ENCODE measurements around the gene PDE11A. TPM values are rescaled to one million over a fixed set of nuclear protein-coding genes. Genes with fewer than 3 reads are reported as not detected.

Gene PDE11A
- total and polyA plus RNA-seq, 4 experiments from 2014 or later: not detected

DNA sequence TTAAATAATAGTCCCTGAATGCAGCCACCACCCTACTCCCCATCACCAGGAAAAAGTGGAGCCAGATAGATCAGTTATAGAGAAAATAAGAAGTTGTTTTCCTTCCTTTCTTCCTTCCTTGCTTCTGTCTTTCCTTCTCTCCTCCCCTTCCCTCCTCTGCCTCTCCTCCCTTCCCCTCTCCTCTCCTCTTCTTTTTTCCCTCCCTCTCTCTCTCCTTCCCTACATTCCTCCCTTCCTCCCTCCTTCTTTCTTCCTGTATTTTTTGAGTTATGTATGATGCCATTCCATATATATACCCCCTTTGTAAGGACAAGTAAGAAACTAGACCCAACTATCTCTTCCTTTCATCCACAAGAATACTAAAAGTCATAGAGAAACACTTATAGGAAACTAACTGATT, 414.3 kb downstream of the PDE11A start:
- no peaks in the 10 kb centered on the region for H3K27me3 ChIP-seq (ENCODE audit: insufficient read depth, low read length)
- H3K27me3 Mint-ChIP-seq: peaks cover 9 to 31% of the 10 kb centered on the region in 2 donors
- no peak overlapping the region for H3K4me3 Mint-ChIP-seq
- CTCF ChIA-PET (ENCODE audit: partially characterized antibody): no interaction called here
- H3K36me3 Mint-ChIP-seq: no peaks in the 10 kb centered on the region
- no peak overlapping the region for H3K27ac Mint-ChIP-seq
- no peak overlapping the region for H3K27ac ChIP-seq (ENCODE audit: low read depth, low read length)
- no peaks in the 10 kb centered on the region for H3K9me3 ChIP-seq (ENCODE audit: control insufficient read depth in 1 of 2, low read length in 2 of 2)
- no peaks in the 10 kb centered on the region for H3K36me3 ChIP-seq (ENCODE audit: insufficient read depth, low read length)
- no peaks in the 10 kb centered on the region for H3K4me1 Mint-ChIP-seq
- intact Hi-C loops (cut with micrococcal nuclease): no loop called here
- no peak overlapping the region for H3K4me3 ChIP-seq (ENCODE audit: low read length in 2 of 2)
- H3K9me3 Mint-ChIP-seq: no peaks in the 10 kb centered on the region
- no peak for DNase-seq
- POLR2A ChIA-PET (ENCODE audit: partially characterized antibody): no interaction called here
- H3K4me1 ChIP-seq (ENCODE audit: insufficient read depth, low read length): no peaks in the 10 kb centered on the region

DNA sequence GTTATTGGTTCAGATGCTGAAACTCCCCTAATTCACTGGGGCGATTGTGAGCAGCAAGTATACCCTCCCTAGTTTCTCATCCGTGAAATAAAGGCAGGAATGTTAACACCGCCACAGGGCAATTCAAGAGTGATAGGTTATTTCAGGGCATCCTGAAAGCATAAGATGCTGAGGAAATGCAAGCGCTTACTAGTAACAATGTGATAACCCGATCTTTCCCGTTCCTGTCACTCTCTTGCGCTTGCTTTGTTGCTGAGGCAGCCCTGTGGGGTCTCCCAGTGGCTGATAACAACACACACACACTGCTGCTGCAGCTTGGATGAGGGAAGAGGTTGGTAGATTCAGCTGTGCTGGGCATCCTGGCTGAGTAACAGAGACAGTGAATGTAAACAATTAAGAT, 420.7 kb downstream of the PDE11A start:
- POLR2A ChIA-PET (ENCODE audit: partially characterized antibody): interaction anchor here (0.5 kb wide), 1 partner anchor 25 kb away, joined by 4 read pairs; no protein-coding TSS in a partner anchor
- H3K27me3 Mint-ChIP-seq: peaks cover 13 to 30% of the 10 kb centered on the region in 2 donors
- no peak overlapping the region for H3K27ac Mint-ChIP-seq
- H3K4me3 Mint-ChIP-seq: no peak overlapping the region
- no peaks in the 10 kb centered on the region for H3K4me1 Mint-ChIP-seq
- DNase-seq: no peak
- H3K36me3 ChIP-seq (ENCODE audit: insufficient read depth, low read length): no peaks in the 10 kb centered on the region
- no peak overlapping the region for H3K27ac ChIP-seq (ENCODE audit: low read depth, low read length)
- no peak overlapping the region for H3K4me3 ChIP-seq (ENCODE audit: low read length in 2 of 2)
- CTCF ChIA-PET (ENCODE audit: partially characterized antibody): no interaction called here
- intact Hi-C loops (cut with micrococcal nuclease): no loop called here
- no peaks in the 10 kb centered on the region for H3K4me1 ChIP-seq (ENCODE audit: insufficient read depth, low read length)
- H3K27me3 ChIP-seq (ENCODE audit: insufficient read depth, low read length): no peaks in the 10 kb centered on the region
- H3K9me3 ChIP-seq (ENCODE audit: control insufficient read depth in 1 of 2, low read length in 2 of 2): no peaks in the 10 kb centered on the region
- H3K36me3 Mint-ChIP-seq: no peaks in the 10 kb centered on the region
- no peaks in the 10 kb centered on the region for H3K9me3 Mint-ChIP-seq

DNA sequence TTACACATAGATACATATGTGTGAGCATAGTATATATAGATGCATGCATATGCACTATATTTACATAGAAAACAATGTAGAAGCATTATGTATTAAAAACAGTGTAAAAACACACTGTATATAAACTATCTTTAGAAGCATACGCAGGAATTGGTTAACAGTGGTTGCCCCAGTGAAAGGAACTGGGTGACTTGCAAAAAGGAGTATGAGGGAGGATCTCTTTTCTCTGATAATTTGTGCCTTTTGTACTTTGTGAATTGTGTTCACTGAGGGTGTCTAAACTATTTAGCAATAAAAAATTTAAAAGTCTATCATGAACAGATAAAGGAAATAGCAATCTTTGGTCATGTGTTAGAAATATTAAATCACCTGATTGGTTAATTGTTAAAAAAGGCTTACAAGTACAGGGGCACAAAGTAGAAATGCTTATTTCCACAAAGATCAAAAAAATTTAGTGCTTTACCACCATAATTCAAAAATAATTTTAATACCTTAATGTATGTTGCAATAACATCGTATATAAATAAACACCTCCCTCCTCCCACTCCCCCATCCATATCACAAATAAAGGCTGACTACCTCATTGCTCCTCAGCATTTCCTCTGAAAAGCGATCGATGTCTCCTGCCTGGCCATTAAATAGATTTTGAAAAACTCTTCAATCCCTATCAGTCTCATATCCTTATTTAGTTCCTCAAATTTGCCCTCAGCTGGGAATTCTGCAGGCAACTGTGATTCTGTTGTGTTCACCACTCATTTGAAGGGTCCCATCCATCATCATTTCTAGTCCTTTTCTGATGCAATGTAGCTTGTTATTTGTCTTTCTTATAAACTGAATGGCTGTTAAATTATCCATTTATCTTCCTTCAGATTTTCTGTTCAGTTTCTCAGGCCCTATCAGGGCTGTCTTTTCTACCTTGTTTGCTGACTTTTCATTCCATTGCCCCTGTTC, 422.7 kb downstream of the PDE11A start:
- H3K36me3 Mint-ChIP-seq: no peaks in the 10 kb centered on the region
- Histone ChIP-seq H3K36me3 (ENCODE audit: insufficient read depth, low read length) (no peaks in the 10 kb centered on the region), H3K27ac (ENCODE audit: low read depth, low read length) (no peak overlapping the region), H3K4me3 (ENCODE audit: low read length in 2 of 2) (no peak overlapping the region), H3K9me3 (ENCODE audit: control insufficient read depth in 1 of 2, low read length in 2 of 2) (no peaks in the 10 kb centered on the region), H3K27me3 (ENCODE audit: insufficient read depth, low read length) (no peaks in the 10 kb centered on the region), H3K4me1 (ENCODE audit: insufficient read depth, low read length) (no peaks in the 10 kb centered on the region)
- no peak overlapping the region for H3K27ac Mint-ChIP-seq
- no peak overlapping the region for H3K4me3 Mint-ChIP-seq
- H3K27me3 Mint-ChIP-seq: peaks cover 10 to 26% of the 10 kb centered on the region in 2 donors
- intact Hi-C loops (cut with micrococcal nuclease): no loop called here
- ChIA-PET CTCF (ENCODE audit: partially characterized antibody) (no interaction called here), POLR2A (ENCODE audit: partially characterized antibody) (interaction anchor here (1.3 kb wide), 1 partner anchor 98 kb away, joined by 3 read pairs; a partner anchor contains a TSS)
- DNase-seq: no peak
- H3K4me1 Mint-ChIP-seq: no peaks in the 10 kb centered on the region
- H3K9me3 Mint-ChIP-seq: no peaks in the 10 kb centered on the region

DNA sequence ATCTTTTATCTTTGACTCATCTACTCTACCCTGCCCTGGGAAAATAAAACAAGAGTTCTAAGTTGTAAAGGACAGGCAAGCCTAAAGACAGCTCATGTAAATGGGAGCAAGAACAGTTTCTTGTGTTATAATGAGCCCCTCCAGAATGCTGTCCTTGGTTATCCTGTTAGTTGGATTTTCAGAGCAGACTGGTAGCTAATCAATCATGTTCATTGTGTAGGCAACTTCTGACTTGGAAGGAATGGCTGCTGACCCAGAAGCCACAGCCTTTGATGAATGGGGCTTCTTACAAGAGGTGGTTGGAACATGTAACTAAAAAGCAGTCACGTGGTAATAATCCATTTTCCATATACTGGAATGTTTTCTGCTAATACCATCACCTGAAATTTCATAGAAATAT, 425.8 kb downstream of the PDE11A start:
- H3K36me3 Mint-ChIP-seq: no peaks in the 10 kb centered on the region
- no peaks in the 10 kb centered on the region for H3K4me1 Mint-ChIP-seq
- H3K4me3 ChIP-seq (ENCODE audit: low read length in 2 of 2): no peak overlapping the region
- no peaks in the 10 kb centered on the region for H3K4me1 ChIP-seq (ENCODE audit: insufficient read depth, low read length)
- H3K4me3 Mint-ChIP-seq: no peak overlapping the region
- H3K9me3 ChIP-seq (ENCODE audit: control insufficient read depth in 1 of 2, low read length in 2 of 2): no peaks in the 10 kb centered on the region
- no peaks in the 10 kb centered on the region for H3K27me3 ChIP-seq (ENCODE audit: insufficient read depth, low read length)
- DNase-seq: no peak
- H3K27ac Mint-ChIP-seq: no peak overlapping the region
- ChIA-PET POLR2A (ENCODE audit: partially characterized antibody) (interaction anchor here (0.7 kb wide), 1 partner anchor 226 kb away, joined by 3 read pairs; no protein-coding TSS in a partner anchor), CTCF (ENCODE audit: partially characterized antibody) (no interaction called here)
- no peaks in the 10 kb centered on the region for H3K36me3 ChIP-seq (ENCODE audit: insufficient read depth, low read length)
- intact Hi-C loops (cut with micrococcal nuclease): no loop called here
- H3K9me3 Mint-ChIP-seq: peaks cover 0 to 5% (median 0%) of the 10 kb centered on the region in 8 donors
- H3K27me3 Mint-ChIP-seq: peaks cover 10 to 11% of the 10 kb centered on the region in 2 donors
- no peak overlapping the region for H3K27ac ChIP-seq (ENCODE audit: low read depth, low read length)

DNA sequence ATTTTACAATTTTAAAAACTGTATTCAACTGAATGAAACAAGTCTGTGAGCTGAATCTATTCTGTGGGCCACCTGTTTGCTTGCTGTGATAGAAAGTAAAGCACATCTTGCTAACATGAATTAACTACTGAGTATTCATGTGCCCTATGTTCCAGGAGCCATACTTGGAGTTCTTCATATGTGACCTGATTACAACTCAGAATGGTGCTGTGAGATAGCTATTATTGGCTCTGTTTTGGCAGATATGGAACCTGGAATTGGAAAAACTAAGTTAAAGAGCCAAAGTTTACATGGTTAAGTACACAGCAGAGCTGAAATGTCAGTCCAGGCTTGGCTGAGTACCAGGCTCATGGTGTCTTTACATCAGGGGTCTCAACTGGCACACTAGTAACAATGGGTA, 426.3 kb downstream of the PDE11A start:
- no peaks in the 10 kb centered on the region for H3K4me1 ChIP-seq (ENCODE audit: insufficient read depth, low read length)
- H3K27ac ChIP-seq (ENCODE audit: low read depth, low read length): no peak overlapping the region
- H3K27me3 ChIP-seq (ENCODE audit: insufficient read depth, low read length): no peaks in the 10 kb centered on the region
- H3K4me3 Mint-ChIP-seq: no peak overlapping the region
- H3K9me3 Mint-ChIP-seq: peaks cover 0 to 5% (median 0%) of the 10 kb centered on the region in 8 donors
- H3K36me3 Mint-ChIP-seq: no peaks in the 10 kb centered on the region
- no peak for DNase-seq
- ChIA-PET CTCF (ENCODE audit: partially characterized antibody) (no interaction called here), POLR2A (ENCODE audit: partially characterized antibody) (no interaction called here)
- H3K9me3 ChIP-seq (ENCODE audit: control insufficient read depth in 1 of 2, low read length in 2 of 2): no peaks in the 10 kb centered on the region
- no peaks in the 10 kb centered on the region for H3K36me3 ChIP-seq (ENCODE audit: insufficient read depth, low read length)
- intact Hi-C loops (cut with micrococcal nuclease): no loop called here
- H3K4me1 Mint-ChIP-seq: no peaks in the 10 kb centered on the region
- no peak overlapping the region for H3K4me3 ChIP-seq (ENCODE audit: low read length in 2 of 2)
- no peak overlapping the region for H3K27ac Mint-ChIP-seq
- H3K27me3 Mint-ChIP-seq: peaks cover 9 to 10% of the 10 kb centered on the region in 2 donors

DNA sequence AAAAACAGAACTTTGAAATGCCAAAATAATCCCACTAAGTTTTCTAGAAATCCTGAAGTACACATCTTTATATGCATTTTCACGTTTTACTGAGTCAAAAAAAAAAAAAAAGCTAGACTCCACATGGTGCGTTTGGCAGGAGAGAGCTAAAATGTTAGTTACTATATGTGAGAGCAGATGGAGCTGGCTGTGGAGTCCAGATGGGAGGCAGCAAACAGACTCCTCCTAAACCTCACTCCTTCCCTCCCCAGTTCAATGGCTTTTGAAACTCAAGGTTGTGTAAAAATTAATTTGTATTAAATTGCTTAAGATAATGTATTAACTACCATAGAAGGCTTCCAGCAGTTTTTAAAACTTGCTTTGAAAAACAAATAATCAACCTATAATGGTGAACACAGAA, 431.2 kb downstream of the PDE11A start:
- Histone ChIP-seq H3K4me3 (ENCODE audit: low read length in 2 of 2) (no peak overlapping the region), H3K36me3 (ENCODE audit: insufficient read depth, low read length) (no peaks in the 10 kb centered on the region), H3K27ac (ENCODE audit: low read depth, low read length) (no peak overlapping the region), H3K27me3 (ENCODE audit: insufficient read depth, low read length) (no peaks in the 10 kb centered on the region), H3K4me1 (ENCODE audit: insufficient read depth, low read length) (no peaks in the 10 kb centered on the region), H3K9me3 (ENCODE audit: control insufficient read depth in 1 of 2, low read length in 2 of 2) (no peaks in the 10 kb centered on the region)
- no peak for DNase-seq
- ChIA-PET CTCF (ENCODE audit: partially characterized antibody) (no interaction called here), POLR2A (ENCODE audit: partially characterized antibody) (no interaction called here)
- intact Hi-C loops (cut with micrococcal nuclease): no loop called here
- H3K4me3 Mint-ChIP-seq: no peak overlapping the region
- H3K4me1 Mint-ChIP-seq: no peaks in the 10 kb centered on the region
- H3K36me3 Mint-ChIP-seq: no peaks in the 10 kb centered on the region
- H3K9me3 Mint-ChIP-seq: peaks cover 0 to 5% (median 0%) of the 10 kb centered on the region in 8 donors
- peaks cover 5 to 19% of the 10 kb centered on the region in 2 donors for H3K27me3 Mint-ChIP-seq
- no peak overlapping the region for H3K27ac Mint-ChIP-seq

DNA sequence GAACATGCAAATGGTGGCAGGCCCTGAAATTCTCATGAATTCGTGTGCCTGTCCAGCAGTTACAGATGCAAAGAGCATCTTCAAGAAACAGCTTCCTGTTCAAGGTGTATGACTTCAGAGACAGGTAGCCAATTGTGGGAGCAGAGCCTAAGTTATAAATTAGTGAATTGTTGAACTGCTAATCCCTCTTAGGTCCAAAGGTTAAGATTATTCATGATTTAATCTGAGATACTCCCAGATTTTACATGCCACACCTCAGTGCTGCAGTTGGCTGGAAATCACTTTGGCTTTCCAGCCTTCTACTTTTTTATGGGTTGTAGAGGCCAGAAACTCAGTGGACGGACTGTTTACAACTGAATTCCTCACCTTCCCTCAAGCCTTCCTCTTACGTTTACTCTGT, 432.2 kb downstream of the PDE11A start:
- CTCF ChIA-PET (ENCODE audit: partially characterized antibody): no interaction called here
- no peaks in the 10 kb centered on the region for H3K36me3 ChIP-seq (ENCODE audit: insufficient read depth, low read length)
- Mint-ChIP-seq H3K27ac (no peak overlapping the region), H3K9me3 (peaks cover 0 to 5% (median 0%) of the 10 kb centered on the region in 8 donors), H3K4me3 (no peak overlapping the region), H3K27me3 (peaks cover 5 to 15% of the 10 kb centered on the region in 2 donors), H3K4me1 (no peaks in the 10 kb centered on the region), H3K36me3 (no peaks in the 10 kb centered on the region)
- DNase-seq: no peak
- no peak overlapping the region for H3K4me3 ChIP-seq (ENCODE audit: low read length in 2 of 2)
- POLR2A ChIA-PET (ENCODE audit: partially characterized antibody): no interaction called here
- no peak overlapping the region for H3K27ac ChIP-seq (ENCODE audit: low read depth, low read length)
- H3K27me3 ChIP-seq (ENCODE audit: insufficient read depth, low read length): peaks cover 3% of the 10 kb centered on the region
- no peaks in the 10 kb centered on the region for H3K9me3 ChIP-seq (ENCODE audit: control insufficient read depth in 1 of 2, low read length in 2 of 2)
- intact Hi-C loops (cut with micrococcal nuclease): no loop called here
- H3K4me1 ChIP-seq (ENCODE audit: insufficient read depth, low read length): no peaks in the 10 kb centered on the region
